A549 (cell line): ENCODE data around the gene NDUFC1. TPM values are rescaled to one million over a fixed set of nuclear protein-coding genes. Genes with fewer than 3 reads are reported as not detected.

Experiments
- ATAC-seq, 2 experiments: fragments of 200-7000 bp in 1 of 2; fragments of >200 bp in 1 of 2; cut with Nextera tagmentation in 1 of 2; cut with Tn5 transposase in 1 of 2; 3 replicates each; pipeline versions ENCODE4 v1.8.0 to v1.9.1; 2018 to 2020; ENCODE audit warnings: mild to moderate bottlenecking in 1 of 2, moderate library complexity in 1 of 2
- CTCF ChIA-PET: fragments of 300-600 bp; sonication (Branson Sonifier 250); formaldehyde crosslinking; extraction: SDS; loops from one replicate; lab custom pipeline; 2021; ENCODE audit warnings: antibody characterized with exemption, inconsistent platforms; lab: Yijun Ruan, JAX
- POLR2A ChIA-PET: fragments of 350-600 bp; formaldehyde crosslinking; extraction: SDS; loops from one replicate; lab custom pipeline; 2021; ENCODE audit warnings: antibody characterized with exemption, inconsistent platforms; lab: Yijun Ruan, JAX
- DNase-seq, 2 experiments: peaks; one replicate each; pipeline versions ENCODE4 v3.0.0 to v3.0.0-alpha.2; 2011 to 2016; ENCODE audit warnings: low read depth in 1 of 2, low spot score in 1 of 2
- FAIRE-seq: peaks from 2 replicates; lab custom pipeline; 2011; peaks lifted over from hg19 to GRCh38; lab: Jason Lieb, UNC
- H3K27ac ChIP-seq, 2 experiments: fragments of >200 bp; sonication (Bioruptor Twin); formaldehyde crosslinking; 3 replicates each; pipeline ENCODE4 v1.5.1; 2016 to 2017
- H3K4me1 ChIP-seq: fragments of >200 bp; sonication (Bioruptor Twin); formaldehyde crosslinking; 3 replicates; pipeline ENCODE4 v1.6.1; 2016
- H3K4me2 ChIP-seq: fragments of >200 bp; sonication (Bioruptor Twin); formaldehyde crosslinking; 3 replicates; pipeline ENCODE4 v1.6.1; 2016
- H3K4me3 ChIP-seq: fragments of >200 bp; sonication (Bioruptor Twin); formaldehyde crosslinking; 3 replicates; pipeline ENCODE4 v1.5.1; 2016
- H3K9me3 ChIP-seq: fragments of >200 bp; sonication (Bioruptor Twin); formaldehyde crosslinking; 3 replicates; pipeline ENCODE4 v1.6.1; 2016
- CHD2 ChIP-seq: fragments of 150-350 bp; IDR thresholded peaks from 2 replicates; pipeline ENCODE4 v1.6.1; 2014; ENCODE audit warnings: low read length; ENCODE audit not compliant: partially characterized antibody
- EHF ChIP-seq: fragments of 250-450 bp; sonication (Bioruptor Pico); IDR thresholded peaks from 2 replicates; pipeline ENCODE4 v1.5.0; 2020; ENCODE audit warnings: mild to moderate bottlenecking
- EP300 ChIP-seq, 2 experiments: fragments of >200 bp; sonication (Bioruptor Twin); formaldehyde crosslinking; IDR thresholded peaks; 2 replicates in 1 of 2; 3 replicates in 1 of 2; pipeline ENCODE4 v1.6.1; 2016 to 2017
- FOSB ChIP-seq: fragments of 250-450 bp; sonication (Bioruptor Pico); IDR thresholded peaks from 2 replicates; pipeline ENCODE4 v1.5.0; 2020; ENCODE audit warnings: mild to moderate bottlenecking, moderate library complexity
- FOXS1 ChIP-seq: fragments of 250-450 bp; sonication (Bioruptor Pico); IDR thresholded peaks from 2 replicates; pipeline ENCODE4 v1.5.0; 2020; ENCODE audit warnings: mild to moderate bottlenecking, moderate library complexity
- HEYL ChIP-seq: fragments of 250-450 bp; sonication (Bioruptor Pico); IDR thresholded peaks from 2 replicates; pipeline ENCODE4 v1.8.0; 2021; ENCODE audit warnings: mild to moderate bottlenecking, moderate library complexity
- HOXA7 ChIP-seq: fragments of 250-450 bp; sonication (Bioruptor Pico); IDR thresholded peaks from 2 replicates; pipeline ENCODE4 v1.5.0; 2020; ENCODE audit warnings: mild to moderate bottlenecking, moderate library complexity
- HOXB13 ChIP-seq: fragments of 250-450 bp; sonication (Bioruptor Pico); IDR thresholded peaks from 2 replicates; pipeline ENCODE4 v1.5.0; 2020; ENCODE audit warnings: low read depth, mild to moderate bottlenecking, moderate library complexity
- JUNB ChIP-seq: fragments of >200 bp; sonication (Bioruptor Twin); formaldehyde crosslinking; IDR thresholded peaks from 2 replicates; pipeline ENCODE4 v1.6.1; 2016
- KDM1A ChIP-seq: fragments of 200-600 bp; sonication (generic); IDR thresholded peaks from 2 replicates; pipeline ENCODE4 v1.6.1; 2016; ENCODE audit warnings: low read depth, mild to moderate bottlenecking
- KDM5A ChIP-seq: fragments of 200-600 bp; sonication (generic); IDR thresholded peaks from 2 replicates; pipeline ENCODE4 v1.6.1; 2016; ENCODE audit warnings: antibody characterized with exemption, mild to moderate bottlenecking
- MAFK ChIP-seq: fragments of 450-650 bp; IDR thresholded peaks from 2 replicates; pipeline ENCODE4 v1.6.1; 2014; ENCODE audit not compliant: partially characterized antibody
- NFE2L2 ChIP-seq: fragments of 150-350 bp; conservative IDR thresholded peaks from 2 replicates; pipeline ENCODE4 v1.6.1; 2014; ENCODE audit warnings: low read length
- NPAS2 ChIP-seq: fragments of 250-450 bp; sonication (Bioruptor Pico); IDR thresholded peaks from 2 replicates; pipeline ENCODE4 v1.8.0; 2022; ENCODE audit warnings: mild to moderate bottlenecking, moderate library complexity, borderline replicate concordance
- NR3C1 ChIP-seq: fragments of >200 bp; sonication (Bioruptor Twin); formaldehyde crosslinking; IDR thresholded peaks from 3 replicates; pipeline ENCODE4 v1.6.1; 2017
- PHF8 ChIP-seq: fragments of 200-600 bp; sonication (generic); IDR thresholded peaks from 2 replicates; pipeline ENCODE4 v1.6.1; 2016; ENCODE audit warnings: low read depth, mild to moderate bottlenecking, antibody characterized with exemption, moderate library complexity, borderline replicate concordance
- POLR2A ChIP-seq: IDR thresholded peaks from 2 replicates; pipeline ENCODE4 v1.6.1; 2012; ENCODE audit warnings: mild to moderate bottlenecking, low read length
- RCOR1 ChIP-seq: fragments of 150-350 bp; IDR thresholded peaks from 2 replicates; pipeline ENCODE4 v1.6.1; 2014; ENCODE audit warnings: antibody characterized with exemption, low read length, low read depth
- ZC3H11A ChIP-seq: fragments of 450-650 bp; IDR thresholded peaks from 2 replicates; pipeline ENCODE4 v1.6.1; 2014; ENCODE audit warnings: antibody characterized with exemption, mild to moderate bottlenecking
- WGBS: methylation state at CpG from one replicate; pipeline ENCODE4 v1.1.6; 2017; ENCODE audit errors: missing lambda C conversion rate; 5-methylcytosine and 5-hydroxymethylcytosine counted together
- polyA plus RNA-seq, 4 experiments: library from polyadenylated mRNA; depleted of rRNA in 3 of 4; stranded (reverse); fragments of >200 nt; fragmentation: RNase III in 1 of 4; extraction: RNeasy Plus Mini Kit Qiagen cat#74134 plus additional on column Dnase treatment in 1 of 4; gene quantifications; 2 replicates in 3 of 4; 3 replicates in 1 of 4; pipeline ENCODE4 v1.2.3, GENCODE V29; 2011 to 2017
- TF ChIP-seq, protein P1 (sequence below): fragments of 200-600 bp; sonication (generic); IDR thresholded peaks from 2 replicates; pipeline ENCODE4 v1.6.1; 2016; ENCODE audit warnings: antibody characterized with exemption, mild to moderate bottlenecking, moderate library complexity
- TF ChIP-seq, protein P2 (sequence below): fragments of 150-350 bp; IDR thresholded peaks from 2 replicates; pipeline ENCODE4 v1.6.1; 2014; ENCODE audit warnings: low read depth, mild to moderate bottlenecking, low read length

Gene NDUFC1
- polyA plus RNA-seq, 2 of the 4 experiments (the other 2 are of a cell fraction), result 63.3 to 111 TPM

GRCh38 chr4:139333046-139333445, 30.8 kb upstream of the NDUFC1 start:
- H3K4me1 ChIP-seq, result peaks cover 9% of the 10 kb centered on the region; the same call in 1 of the 3 replicates
- no peak overlapping the region for H3K4me2 ChIP-seq
- no peak overlapping the region for H3K27ac ChIP-seq
- CTCF ChIA-PET, result no interaction called here
- POLR2A ChIA-PET, result no interaction called here
- no peaks in the 10 kb centered on the region for H3K9me3 ChIP-seq
- no peak for DNase-seq
- no peak for ATAC-seq
- 90% methylated on average over 2 of the region's 2 CpGs for WGBS
- no peak for FAIRE-seq
- no peak overlapping the region for H3K4me3 ChIP-seq
- TF ChIP-seq EHF (CRISPR knock-in tag) (no peak), NR3C1 (no peak), POLR2A (no peak), FOXS1 (CRISPR knock-in tag) (no peak)
- TF ChIP-seq, protein P1, sequence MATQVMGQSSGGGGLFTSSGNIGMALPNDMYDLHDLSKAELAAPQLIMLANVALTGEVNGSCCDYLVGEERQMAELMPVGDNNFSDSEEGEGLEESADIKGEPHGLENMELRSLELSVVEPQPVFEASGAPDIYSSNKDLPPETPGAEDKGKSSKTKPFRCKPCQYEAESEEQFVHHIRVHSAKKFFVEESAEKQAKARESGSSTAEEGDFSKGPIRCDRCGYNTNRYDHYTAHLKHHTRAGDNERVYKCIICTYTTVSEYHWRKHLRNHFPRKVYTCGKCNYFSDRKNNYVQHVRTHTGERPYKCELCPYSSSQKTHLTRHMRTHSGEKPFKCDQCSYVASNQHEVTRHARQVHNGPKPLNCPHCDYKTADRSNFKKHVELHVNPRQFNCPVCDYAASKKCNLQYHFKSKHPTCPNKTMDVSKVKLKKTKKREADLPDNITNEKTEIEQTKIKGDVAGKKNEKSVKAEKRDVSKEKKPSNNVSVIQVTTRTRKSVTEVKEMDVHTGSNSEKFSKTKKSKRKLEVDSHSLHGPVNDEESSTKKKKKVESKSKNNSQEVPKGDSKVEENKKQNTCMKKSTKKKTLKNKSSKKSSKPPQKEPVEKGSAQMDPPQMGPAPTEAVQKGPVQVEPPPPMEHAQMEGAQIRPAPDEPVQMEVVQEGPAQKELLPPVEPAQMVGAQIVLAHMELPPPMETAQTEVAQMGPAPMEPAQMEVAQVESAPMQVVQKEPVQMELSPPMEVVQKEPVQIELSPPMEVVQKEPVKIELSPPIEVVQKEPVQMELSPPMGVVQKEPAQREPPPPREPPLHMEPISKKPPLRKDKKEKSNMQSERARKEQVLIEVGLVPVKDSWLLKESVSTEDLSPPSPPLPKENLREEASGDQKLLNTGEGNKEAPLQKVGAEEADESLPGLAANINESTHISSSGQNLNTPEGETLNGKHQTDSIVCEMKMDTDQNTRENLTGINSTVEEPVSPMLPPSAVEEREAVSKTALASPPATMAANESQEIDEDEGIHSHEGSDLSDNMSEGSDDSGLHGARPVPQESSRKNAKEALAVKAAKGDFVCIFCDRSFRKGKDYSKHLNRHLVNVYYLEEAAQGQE, result no peak

GRCh38 chr4:139331185-139331584, 28.9 kb upstream of the NDUFC1 start:
- WGBS, result 92% methylated on average over 1 of the region's 1 CpG
- no peak overlapping the region for H3K4me2 ChIP-seq
- ChIA-PET POLR2A (interaction anchor here (0.7 kb wide), 2 partner anchors 20 to 56 kb away, joined by 3 to 5 read pairs; no protein-coding TSS in a partner anchor), CTCF (interaction anchor here (0.8 to 0.9 kb wide), 2 partner anchors 16 to 20 kb away, joined by 4 read pairs; no protein-coding TSS in a partner anchor)
- DNase-seq (no peak), FAIRE-seq (no peak), ATAC-seq (no peak)
- H3K27ac ChIP-seq, result no peak overlapping the region
- TF ChIP-seq EP300 (IDR thresholded peaks at IDR 0.05) (no peak), KDM1A (no peak), FOSB (CRISPR knock-in tag) (no peak), KDM5A (no peak)
- peaks cover 9% of the 10 kb centered on the region; the same call in 1 of the 3 replicates for H3K4me1 ChIP-seq
- no peak overlapping the region for H3K4me3 ChIP-seq
- H3K9me3 ChIP-seq, result no peaks in the 10 kb centered on the region

- TF ChIP-seq PHF8 (no peak), FOXS1 (CRISPR knock-in tag) (no peak), KDM1A (no peak), EP300 (IDR thresholded peaks at IDR 0.05) (no peak), FOSB (CRISPR knock-in tag) (no peak), ZC3H11A (no peak), NR3C1 (no peak), HOXB13 (CRISPR knock-in tag) (no peak), HEYL (CRISPR knock-in tag) (no peak), NPAS2 (CRISPR knock-in tag) (no peak), JUNB (no peak), MAFK (no peak), NFE2L2 (no peak), HOXA7 (CRISPR knock-in tag) (no peak), RCOR1 (no peak), CHD2 (no peak)
- TF ChIP-seq, protein P2, sequence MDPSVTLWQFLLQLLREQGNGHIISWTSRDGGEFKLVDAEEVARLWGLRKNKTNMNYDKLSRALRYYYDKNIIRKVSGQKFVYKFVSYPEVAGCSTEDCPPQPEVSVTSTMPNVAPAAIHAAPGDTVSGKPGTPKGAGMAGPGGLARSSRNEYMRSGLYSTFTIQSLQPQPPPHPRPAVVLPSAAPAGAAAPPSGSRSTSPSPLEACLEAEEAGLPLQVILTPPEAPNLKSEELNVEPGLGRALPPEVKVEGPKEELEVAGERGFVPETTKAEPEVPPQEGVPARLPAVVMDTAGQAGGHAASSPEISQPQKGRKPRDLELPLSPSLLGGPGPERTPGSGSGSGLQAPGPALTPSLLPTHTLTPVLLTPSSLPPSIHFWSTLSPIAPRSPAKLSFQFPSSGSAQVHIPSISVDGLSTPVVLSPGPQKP, result no peak
- TF ChIP-seq, protein P1, result no peak
- WGBS, result 84% methylated on average over 3 of the region's 3 CpGs
- ChIA-PET POLR2A (no interaction called here), CTCF (interaction anchor here (0.5 to 1.5 kb wide), 2 partner anchors 11 to 249 kb away, joined by 3 to 5 read pairs; no protein-coding TSS in a partner anchor)
- FAIRE-seq (no peak), DNase-seq (no peak), ATAC-seq (no peak)
- Histone ChIP-seq H3K4me3 (no peak overlapping the region), H3K9me3 (no peaks in the 10 kb centered on the region), H3K27ac (no peak overlapping the region), H3K4me2 (no peak overlapping the region), H3K4me1 (peaks cover 13% of the 10 kb centered on the region; the same call in 1 of the 3 replicates)
These were observed 28.0 kb upstream of the NDUFC1 start for GRCh38 chr4:139330283-139330682.
